Neuron (in vitro differentiated cells): ENCODE results near the gene SCUBE1.

Experiments
- H2AFZ ChIP-seq: one replicate; pipeline ENCODE4 v1.6.1; 2013; ENCODE audit warnings: low read depth, mild to moderate bottlenecking, inconsistent platforms, low read length, moderate library complexity
- H3K27me3 ChIP-seq: one replicate; pipeline ENCODE4 v1.6.1; 2013; ENCODE audit warnings: low read length; ENCODE audit not compliant: insufficient read depth
- H3K36me3 ChIP-seq: one replicate; pipeline ENCODE4 v1.6.1; 2013; ENCODE audit warnings: low read length; ENCODE audit not compliant: insufficient read depth
- H3K4me1 ChIP-seq: one replicate; pipeline ENCODE4 v1.6.1; 2013; ENCODE audit warnings: low read length; ENCODE audit not compliant: insufficient read depth
- H3K4me3 ChIP-seq: 2 replicates; pipeline ENCODE4 v1.5.1; 2013; ENCODE audit warnings: mild to moderate bottlenecking, low read length, moderate library complexity
- H3K9me3 ChIP-seq: one replicate; pipeline ENCODE4 v1.6.1; 2013; ENCODE audit warnings: low read length

The SCUBE1 gene

GRCh38 chr22:43200555-43200954, 142.6 kb downstream of the SCUBE1 start:
- Histone ChIP-seq H3K27me3 (peaks cover 10% of the 10 kb centered on the region), H3K4me3 (no peak overlapping the region), H3K9me3 (no peaks in the 10 kb centered on the region), H3K4me1 (peaks cover 4% of the 10 kb centered on the region), H2AFZ (no peak overlapping the region), H3K36me3 (no peaks in the 10 kb centered on the region)

- no peak overlapping the region for H3K4me3 ChIP-seq
- H3K27me3 ChIP-seq, result peaks cover 10% of the 10 kb centered on the region
Measured at GRCh38 chr22:43200031-43200430, 143.1 kb downstream of the SCUBE1 start.

GRCh38 chr22:43199541-43199940, 143.6 kb downstream of the SCUBE1 start:
- Histone ChIP-seq H3K27me3 (peaks cover 10% of the 10 kb centered on the region), H3K9me3 (no peaks in the 10 kb centered on the region), H2AFZ (no peak overlapping the region), H3K4me3 (no peak overlapping the region), H3K36me3 (no peaks in the 10 kb centered on the region), H3K4me1 (peaks cover 4% of the 10 kb centered on the region)

More at GRCh38 chr22:43200031-43200430, 143.1 kb downstream of the SCUBE1 start:
- H3K9me3 ChIP-seq, result no peaks in the 10 kb centered on the region
- H3K36me3 ChIP-seq, result no peaks in the 10 kb centered on the region
- H3K4me1 ChIP-seq, result peaks cover 4% of the 10 kb centered on the region
- no peak overlapping the region for H2AFZ ChIP-seq

GRCh38 chr22:43198936-43199335, 144.2 kb downstream of the SCUBE1 start:
- Histone ChIP-seq H2AFZ (no peak overlapping the region), H3K27me3 (peaks cover 10% of the 10 kb centered on the region), H3K4me1 (peaks cover 4% of the 10 kb centered on the region), H3K36me3 (no peaks in the 10 kb centered on the region), H3K4me3 (no peak overlapping the region), H3K9me3 (no peaks in the 10 kb centered on the region)

- H3K4me3 ChIP-seq, result no peak overlapping the region
- H3K9me3 ChIP-seq, result no peaks in the 10 kb centered on the region
- no peaks in the 10 kb centered on the region for H3K36me3 ChIP-seq
- H2AFZ ChIP-seq, result no peak overlapping the region
- H3K4me1 ChIP-seq, result peaks cover 4% of the 10 kb centered on the region
- H3K27me3 ChIP-seq, result peaks cover 12% of the 10 kb centered on the region
Measured at GRCh38 chr22:43198126-43198525, 145.0 kb downstream of the SCUBE1 start.

GRCh38 chr22:43197271-43197941, 145.8 kb downstream of the SCUBE1 start:
- H3K27me3 ChIP-seq, result peaks cover 12% of the 10 kb centered on the region
- peaks cover 4% of the 10 kb centered on the region for H3K4me1 ChIP-seq
- H3K36me3 ChIP-seq, result no peaks in the 10 kb centered on the region
- H2AFZ ChIP-seq, result no peak overlapping the region
- no peak overlapping the region for H3K4me3 ChIP-seq
- H3K9me3 ChIP-seq, result no peaks in the 10 kb centered on the region

- no peak overlapping the region for H2AFZ ChIP-seq
- H3K4me3 ChIP-seq, result no peak overlapping the region
- peaks cover 7% of the 10 kb centered on the region for H3K27me3 ChIP-seq
- H3K36me3 ChIP-seq, result no peaks in the 10 kb centered on the region
- H3K9me3 ChIP-seq, result no peaks in the 10 kb centered on the region
- H3K4me1 ChIP-seq, result peaks cover 8% of the 10 kb centered on the region
Measured at GRCh38 chr22:43191831-43192230, 151.3 kb downstream of the SCUBE1 start.

GRCh38 chr22:43188829-43189545, 154.2 kb downstream of the SCUBE1 start:
- H3K27me3 ChIP-seq, result peaks cover 7% of the 10 kb centered on the region
- H3K9me3 ChIP-seq, result no peaks in the 10 kb centered on the region
- H3K4me1 ChIP-seq, result peaks cover 21% of the 10 kb centered on the region
- H3K36me3 ChIP-seq, result no peaks in the 10 kb centered on the region
- H3K4me3 ChIP-seq, result no peak overlapping the region
- H2AFZ ChIP-seq, result no peak overlapping the region

GRCh38 chr22:43187171-43188099, 155.7 kb downstream of the SCUBE1 start:
- H3K4me1 ChIP-seq, result peaks cover 21% of the 10 kb centered on the region
- peak overlapping the region; percentile 82 for H2AFZ ChIP-seq
- no peaks in the 10 kb centered on the region for H3K9me3 ChIP-seq
- peak overlapping the region; percentile 65 for H3K4me3 ChIP-seq
- peaks cover 5% of the 10 kb centered on the region for H3K27me3 ChIP-seq
- peaks cover 5% of the 10 kb centered on the region for H3K36me3 ChIP-seq

GRCh38 chr22:43186272-43187170, 156.7 kb downstream of the SCUBE1 start, which contains the start of gene TTLL12:
Gene TTLL12 (minus strand): TSS chr22:43187134. CDS start chr22:43187069, 65 bp downstream.
- H3K36me3 ChIP-seq, result peaks cover 7% of the 10 kb centered on the region
- H3K4me3 ChIP-seq, result peak within 1 kb of the TSS; percentile 90
- peaks cover 5% of the 10 kb centered on the region for H3K27me3 ChIP-seq
- H3K4me1 ChIP-seq, result peaks cover 21% of the 10 kb centered on the region
- H2AFZ ChIP-seq, result peak within 1 kb of the TSS; percentile 82
- H3K9me3 ChIP-seq, result no peaks in the 10 kb centered on the region

- H3K4me3 ChIP-seq, result peak overlapping the region; percentile 90
- no peak overlapping the region for H2AFZ ChIP-seq
- H3K9me3 ChIP-seq, result no peaks in the 10 kb centered on the region
- H3K4me1 ChIP-seq, result peaks cover 21% of the 10 kb centered on the region
- H3K36me3 ChIP-seq, result peaks cover 13% of the 10 kb centered on the region
- H3K27me3 ChIP-seq, result peaks cover 2% of the 10 kb centered on the region
Measured at GRCh38 chr22:43185860-43186261, 157.3 kb downstream of the SCUBE1 start.
